PFSK-1 (cell line): ENCODE data around the gene TRIM31.

Experiments
- POLR2AphosphoS5 ChIP-seq: IDR thresholded peaks from 2 replicates; pipeline ENCODE4 v1.6.1; 2012; ENCODE audit warnings: low read depth, mild to moderate bottlenecking, control low read depth, low read length, moderate library complexity
- REST ChIP-seq, 2 experiments: IDR thresholded peaks; 2 replicates each; pipeline versions ENCODE4 v1.6.1 to v1.8.0; 2011 to 2012; ENCODE audit warnings: low read depth in 2 of 2, low read length in 2 of 2, control low read depth in 1 of 2, inconsistent platforms in 1 of 2, mild to moderate bottlenecking in 1 of 2, moderate library complexity in 1 of 2; ENCODE audit not compliant: insufficient read depth in 1 of 2

- no peak for TF ChIP-seq REST (IDR thresholded peaks at IDR 0.05; ENCODE audit: insufficient read depth in 1 of 2, low read depth in 2 of 2, low read length in 2 of 2)
- TF ChIP-seq POLR2AphosphoS5 = no peak
Observed at GRCh38 chr6:30116724-30117123, 3.8 kb upstream of the TRIM31 start.
